ENCODE data around the gene EFNA5. TPM values are rescaled to one million over a fixed set of nuclear protein-coding genes. Genes with fewer than 3 reads are reported as not detected.
"Not testable (repeated sequence)": the region's sequence is repeated elsewhere in the genome, so short reads cannot be mapped to it uniquely, and the experiment has no call there.

Gene EFNA5
- total RNA-seq, 2 donors from 2014 or later: not detected

DNA sequence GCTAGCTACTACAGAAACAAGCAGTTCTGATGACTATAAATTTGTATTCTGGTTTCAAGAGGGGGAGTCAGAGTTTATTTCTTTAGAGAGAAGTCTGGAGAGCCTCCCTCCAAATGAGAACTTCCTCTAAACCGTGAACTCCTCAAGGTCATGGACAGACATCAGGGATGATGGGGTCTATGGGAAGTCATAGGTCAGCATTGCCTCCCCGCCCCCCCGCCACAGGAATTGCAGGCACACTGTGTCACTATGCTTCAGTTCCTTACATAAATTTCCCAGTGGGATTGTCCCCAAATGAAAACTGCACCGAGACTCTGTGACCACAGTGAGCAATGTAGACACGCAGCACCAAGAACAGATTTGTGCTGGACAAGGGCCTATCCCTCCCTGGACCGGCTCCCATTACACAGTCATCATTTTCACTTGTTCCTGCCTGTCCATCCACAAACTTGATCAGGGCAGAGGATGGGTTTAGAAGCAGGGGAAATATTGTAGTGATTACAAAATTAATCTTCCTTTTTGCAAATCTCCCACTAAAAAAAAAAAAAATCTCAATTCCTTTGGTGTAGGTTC is 300.3 kb downstream of the EFNA5 start:
- H3K36me3 Mint-ChIP-seq: no peaks in the 10 kb centered on the region
- DNase-seq (ENCODE audit: low spot score in 2 of 2) (no peak), ATAC-seq (no peak)
- H3K27ac Mint-ChIP-seq: no peak overlapping the region
- peaks cover 3 to 4% of the 10 kb centered on the region in 2 donors for H3K9me3 Mint-ChIP-seq

DNA sequence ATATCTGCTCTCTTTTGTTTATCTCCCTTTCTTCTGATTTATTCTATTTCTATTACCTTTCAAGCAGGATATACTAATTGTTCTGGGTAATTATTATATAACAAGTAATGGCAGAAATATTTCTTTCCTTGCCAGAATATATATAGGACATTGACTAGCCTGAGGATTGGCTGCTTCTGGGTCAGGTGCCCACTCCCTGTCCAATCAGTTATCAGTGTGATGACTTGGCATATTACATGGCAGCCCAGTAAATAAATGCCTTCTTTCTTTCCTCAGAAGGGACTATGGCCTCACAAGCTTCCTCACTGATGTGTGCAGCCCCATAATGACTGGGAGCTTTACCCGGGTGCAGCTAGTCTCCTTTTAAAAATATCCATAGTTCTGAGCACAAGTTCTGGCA is 301.1 kb downstream of the EFNA5 start:
- DNase-seq (ENCODE audit: low spot score in 2 of 2) (no peak), ATAC-seq (no peak)
- H3K36me3 Mint-ChIP-seq: no peaks in the 10 kb centered on the region
- no peak overlapping the region for H3K27ac Mint-ChIP-seq
- peaks cover 5 to 7% of the 10 kb centered on the region in 2 donors for H3K9me3 Mint-ChIP-seq

DNA sequence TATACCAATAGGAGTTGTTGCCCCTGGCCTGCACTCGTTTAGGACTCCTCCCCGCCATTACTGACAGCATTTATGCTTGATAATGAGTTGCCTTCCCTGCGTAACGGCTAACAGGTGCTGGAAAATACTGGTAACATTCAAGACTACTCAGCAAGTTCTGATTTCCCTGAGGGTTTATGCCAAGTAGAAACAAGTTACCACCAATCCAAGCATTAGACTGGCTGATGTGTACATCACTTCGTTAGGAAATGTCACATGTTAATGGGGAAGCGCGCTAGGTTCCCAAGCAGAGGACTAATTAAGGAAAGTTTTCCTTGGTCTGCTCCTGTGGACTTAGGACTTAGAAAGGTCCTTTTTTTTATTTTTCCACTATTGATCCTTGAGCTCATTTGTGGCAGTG is 302.1 kb downstream of the EFNA5 start:
- peaks cover 5 to 7% of the 10 kb centered on the region in 2 donors for H3K9me3 Mint-ChIP-seq
- H3K36me3 Mint-ChIP-seq: no peaks in the 10 kb centered on the region
- DNase-seq (ENCODE audit: low spot score in 2 of 2) (no peak), ATAC-seq (no peak)
- no peak overlapping the region for H3K27ac Mint-ChIP-seq

DNA sequence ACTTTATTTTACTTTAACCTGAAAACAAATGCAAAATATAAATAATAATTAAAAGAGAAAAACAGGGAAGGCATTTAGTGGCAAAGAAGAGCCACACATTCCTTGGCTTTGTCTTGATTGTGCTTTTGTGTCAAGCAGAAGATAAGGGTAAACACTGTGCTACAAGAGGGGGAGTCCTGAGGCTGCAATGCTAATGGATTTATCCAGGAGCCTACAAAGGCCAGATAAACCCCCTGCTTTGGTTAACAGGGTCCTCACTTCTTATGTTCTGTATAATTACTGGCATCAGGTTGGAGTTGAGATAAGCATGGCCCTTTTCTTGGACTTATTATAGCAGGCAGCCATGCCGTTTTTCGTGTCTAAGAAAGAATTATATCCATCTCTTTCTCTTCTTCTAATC is 302.8 kb downstream of the EFNA5 start:
- DNase-seq (ENCODE audit: low spot score in 2 of 2): no peak
- Mint-ChIP-seq H3K27ac (no peak overlapping the region), H3K9me3 (peaks cover 5 to 7% of the 10 kb centered on the region in 2 donors), H3K36me3 (no peaks in the 10 kb centered on the region)
- ATAC-seq: no peak

DNA sequence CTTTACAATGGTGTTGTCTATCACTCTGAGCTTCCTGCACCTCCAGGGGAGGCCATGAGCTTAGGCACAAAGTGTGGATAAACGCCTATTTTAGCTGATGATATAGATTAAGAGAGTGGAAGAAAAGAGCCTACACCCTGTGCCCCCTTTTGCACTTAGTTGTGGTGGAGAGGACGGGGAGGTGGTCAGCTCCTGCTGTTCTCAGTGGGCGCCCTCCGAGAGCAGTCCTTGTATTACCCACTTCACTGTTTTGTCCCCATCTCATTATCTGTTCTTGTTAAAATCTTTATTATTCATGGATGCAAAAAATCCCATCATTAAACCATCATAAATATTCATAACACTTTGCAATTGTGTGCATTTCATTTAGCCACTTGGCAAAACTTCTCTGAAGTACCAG is 303.3 kb downstream of the EFNA5 start:
- Mint-ChIP-seq H3K9me3 (peaks cover 5 to 7% of the 10 kb centered on the region in 2 donors), H3K36me3 (no peaks in the 10 kb centered on the region), H3K27ac (no peak overlapping the region)
- ATAC-seq (no peak), DNase-seq (ENCODE audit: low spot score in 2 of 2) (no peak)

DNA sequence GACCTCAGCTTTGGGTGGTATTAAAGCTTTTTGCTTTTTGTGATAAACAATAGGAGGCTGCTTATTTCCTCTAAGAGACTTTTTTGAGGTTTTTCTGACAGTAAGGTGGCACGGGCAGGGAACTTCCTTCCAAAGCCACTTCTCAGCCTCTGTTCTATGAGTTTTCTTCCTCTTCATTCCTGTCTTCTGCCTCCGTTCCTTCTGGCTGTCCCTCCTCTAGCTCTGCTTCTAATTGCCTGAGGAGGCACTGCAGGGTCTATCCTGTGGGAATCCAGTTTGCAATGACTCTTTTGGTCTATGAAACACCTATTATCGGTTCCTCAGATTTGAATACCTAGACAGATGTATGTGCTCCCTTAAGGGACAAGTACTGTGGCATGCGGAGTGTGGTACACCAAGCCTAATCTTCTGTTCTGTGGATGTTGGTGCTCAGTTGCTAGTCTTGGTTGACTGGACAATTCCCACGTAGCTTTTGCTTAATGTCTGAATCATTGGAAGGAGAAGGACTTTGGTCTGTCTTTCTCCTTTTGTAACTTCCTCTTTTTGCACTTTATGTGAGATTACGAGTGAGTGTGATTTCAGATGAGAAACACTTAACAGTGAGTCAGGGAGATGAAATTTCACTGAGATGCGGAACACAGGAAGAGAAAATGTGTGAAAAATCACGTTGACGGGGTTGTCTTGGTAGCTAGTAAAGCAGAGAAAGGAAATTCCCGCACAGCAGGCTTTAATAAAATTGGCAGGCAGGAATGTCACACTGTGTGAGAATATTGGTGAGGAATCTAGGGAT is 305.2 kb downstream of the EFNA5 start:
- no peak overlapping the region for H3K27ac Mint-ChIP-seq
- H3K36me3 Mint-ChIP-seq: no peaks in the 10 kb centered on the region
- peaks cover 5 to 7% of the 10 kb centered on the region in 2 donors for H3K9me3 Mint-ChIP-seq
- no peak for DNase-seq (ENCODE audit: low spot score in 2 of 2)
- no peak for ATAC-seq

DNA sequence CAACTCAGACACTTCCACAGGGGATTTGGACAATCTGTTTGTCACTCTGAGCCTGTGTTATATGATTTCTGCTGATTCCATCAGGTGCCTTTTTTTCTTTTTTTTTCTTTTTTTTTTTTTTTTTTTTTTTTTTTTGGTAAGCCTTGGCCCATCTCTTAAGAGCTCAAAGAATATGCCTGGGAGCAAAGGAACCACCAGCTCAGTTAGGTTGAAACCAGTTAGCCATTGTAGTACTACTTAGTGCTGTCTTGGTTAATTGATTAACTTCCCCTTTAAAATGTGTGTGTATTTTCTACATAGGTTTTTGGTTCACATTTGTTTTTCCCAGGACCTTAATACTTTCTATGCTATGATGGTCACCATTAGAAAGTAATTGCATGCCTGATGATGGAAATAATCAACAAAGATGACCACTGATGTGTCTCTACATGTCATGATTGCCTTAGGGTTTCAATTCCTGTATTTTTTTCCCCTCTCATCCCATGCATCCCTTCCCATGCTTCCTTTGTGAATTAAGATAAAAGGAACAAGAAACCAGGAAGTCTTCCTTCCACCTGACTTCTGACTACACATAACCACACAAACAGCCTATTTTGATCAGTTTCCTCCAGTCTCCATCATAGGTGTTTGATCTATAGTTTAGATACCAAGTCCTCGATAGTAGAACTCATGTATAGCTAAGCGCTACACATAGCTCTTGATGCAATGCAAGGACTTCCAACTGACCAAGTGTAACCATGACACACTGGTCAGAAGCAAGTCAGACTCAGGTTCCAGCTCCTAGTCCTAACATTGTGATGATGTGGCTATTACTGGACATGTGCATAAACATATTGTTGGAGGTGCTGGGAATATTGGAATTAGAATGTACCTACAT is 306.1 kb downstream of the EFNA5 start:
- ATAC-seq (no peak), DNase-seq (ENCODE audit: low spot score in 2 of 2) (no peak)
- no peak overlapping the region for H3K27ac Mint-ChIP-seq
- H3K9me3 Mint-ChIP-seq: peaks cover 5 to 7% of the 10 kb centered on the region in 2 donors
- H3K36me3 Mint-ChIP-seq: no peaks in the 10 kb centered on the region

DNA sequence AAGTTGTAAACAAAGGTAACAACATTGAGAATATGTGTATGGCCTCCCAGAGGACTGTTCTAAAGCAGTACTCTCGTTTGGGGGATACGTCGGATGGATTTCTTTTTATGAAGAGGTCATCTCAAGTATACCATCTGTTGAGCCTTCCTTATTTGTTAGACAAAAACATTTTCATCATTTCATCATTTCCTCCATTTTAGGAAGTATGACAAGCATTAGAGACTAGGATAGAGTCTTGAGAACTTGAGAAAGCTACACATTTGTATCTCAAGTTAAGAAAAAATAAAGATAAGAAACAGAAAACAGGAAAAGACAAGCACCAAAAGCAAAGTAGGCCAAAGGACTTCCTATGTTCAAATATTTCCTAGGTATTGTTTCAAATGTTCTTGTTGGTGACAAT is 307.0 kb downstream of the EFNA5 start:
- ATAC-seq: no peak
- no peak overlapping the region for H3K27ac Mint-ChIP-seq

DNA sequence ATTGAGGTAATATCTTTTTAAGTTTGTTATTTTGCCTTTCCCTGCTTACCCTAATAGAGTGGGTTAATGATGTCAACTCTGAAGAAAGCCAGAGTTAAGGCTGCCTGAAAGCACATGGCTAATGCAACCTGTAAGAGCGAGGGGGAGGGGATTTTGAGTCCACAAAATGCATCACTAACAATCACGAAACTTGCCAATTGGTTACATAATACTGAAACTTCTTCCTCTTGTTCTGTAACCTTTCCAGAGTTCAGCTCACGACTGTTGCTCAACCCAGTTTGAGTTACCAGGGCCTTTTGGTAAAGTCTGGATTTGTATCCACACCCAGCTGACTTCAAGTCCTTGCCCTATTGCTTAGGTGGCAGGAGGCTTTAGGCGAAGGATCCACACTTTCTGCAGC is 308.8 kb downstream of the EFNA5 start:
- ATAC-seq (no peak), DNase-seq (ENCODE audit: low spot score in 2 of 2) (no peak)
- H3K9me3 Mint-ChIP-seq: peaks cover 5 to 7% of the 10 kb centered on the region in 2 donors
- no peak overlapping the region for H3K27ac Mint-ChIP-seq
- no peaks in the 10 kb centered on the region for H3K36me3 Mint-ChIP-seq

More for the DNA sequence above, 307.0 kb downstream of the EFNA5 start:
- no peaks in the 10 kb centered on the region for H3K36me3 Mint-ChIP-seq
- no peak for DNase-seq (ENCODE audit: low spot score in 2 of 2)
- H3K9me3 Mint-ChIP-seq: peaks cover 5 to 7% of the 10 kb centered on the region in 2 donors

DNA sequence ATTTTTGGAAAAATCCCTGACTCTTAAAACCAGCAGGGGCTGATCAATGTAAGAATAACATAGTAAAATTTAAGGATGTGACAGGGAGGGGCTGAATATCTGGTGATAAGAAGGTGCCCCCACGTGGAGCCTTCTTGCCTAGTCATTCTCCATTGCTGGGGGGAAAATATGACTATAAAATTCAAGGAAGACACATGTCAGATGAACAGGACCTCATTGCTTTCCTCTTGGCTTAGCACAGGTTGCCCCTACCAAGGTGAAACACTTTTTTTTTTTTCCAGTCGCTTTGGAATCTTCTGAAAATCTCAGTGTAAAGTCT is 310.9 kb downstream of the EFNA5 start:
- DNase-seq (ENCODE audit: low spot score in 2 of 2): no peak

DNA sequence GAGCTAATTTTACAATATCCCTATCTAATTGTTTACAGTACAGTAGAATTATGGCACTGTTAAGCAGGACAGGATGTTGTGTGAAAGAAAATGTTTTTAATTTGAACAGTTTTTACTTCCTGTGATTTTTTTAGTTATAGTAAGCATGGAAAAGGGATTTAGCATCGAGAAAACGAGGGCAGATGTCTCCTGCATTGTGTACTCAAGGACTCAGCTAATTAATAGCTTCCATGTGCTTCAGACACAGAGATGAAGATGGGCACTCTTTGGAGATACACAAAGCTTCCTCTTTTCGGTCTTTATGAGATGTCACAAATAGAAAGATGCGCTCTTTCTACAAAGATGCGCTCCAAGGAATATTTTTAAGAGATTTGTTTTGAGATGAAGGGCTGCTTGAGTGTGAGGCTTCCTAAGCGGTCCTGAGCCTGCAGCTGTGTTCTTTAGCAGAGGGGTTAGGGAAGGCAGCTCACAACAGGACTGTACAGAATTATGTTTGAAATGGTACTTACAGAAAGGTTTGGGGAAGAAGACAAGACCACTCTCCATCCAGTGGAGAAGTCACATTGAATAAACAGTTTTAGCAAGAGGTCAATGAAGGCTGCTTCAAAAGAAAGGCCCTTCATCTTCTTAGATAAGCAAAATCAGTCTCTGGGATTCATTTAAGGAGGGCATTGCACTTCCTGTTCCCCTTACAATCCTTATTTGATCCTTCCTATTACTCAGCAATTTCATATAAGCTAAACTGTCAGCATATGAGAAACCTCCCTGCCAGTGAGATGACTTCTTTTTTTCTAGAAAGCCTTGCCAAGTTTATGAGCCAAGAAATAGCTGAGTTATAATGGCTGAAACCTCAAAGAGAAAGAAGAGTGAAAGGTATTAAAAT is 311.5 kb downstream of the EFNA5 start:
- H3K27ac Mint-ChIP-seq: no peak overlapping the region
- ATAC-seq (no peak), DNase-seq (ENCODE audit: low spot score in 2 of 2) (no peak)
- no peaks in the 10 kb centered on the region for H3K36me3 Mint-ChIP-seq
- no peaks in the 10 kb centered on the region for H3K9me3 Mint-ChIP-seq

More for the DNA sequence above, 310.9 kb downstream of the EFNA5 start:
- H3K27ac Mint-ChIP-seq: no peak overlapping the region
- H3K9me3 Mint-ChIP-seq: no peaks in the 10 kb centered on the region
- H3K36me3 Mint-ChIP-seq: no peaks in the 10 kb centered on the region
- no peak for ATAC-seq

DNA sequence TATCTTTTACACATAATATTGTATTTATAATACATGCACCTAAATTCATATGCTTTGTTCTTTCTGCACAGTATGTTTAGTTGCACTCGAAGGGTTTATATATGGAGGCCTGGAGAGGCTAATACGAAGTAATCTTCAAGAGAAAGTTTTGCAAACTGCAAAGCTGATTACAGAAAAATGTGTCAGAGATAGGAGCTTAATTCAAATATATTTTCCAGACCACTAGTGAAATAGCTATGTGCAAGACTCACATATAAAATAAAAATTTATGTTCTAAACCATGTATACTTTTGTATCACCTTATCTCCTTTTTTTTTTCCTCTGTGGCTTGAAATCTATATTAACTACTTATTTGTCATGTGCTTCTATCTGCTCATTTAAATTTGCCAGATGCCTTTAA is 313.8 kb downstream of the EFNA5 start:
- no peak for ATAC-seq
- H3K36me3 Mint-ChIP-seq: peaks cover 0 to 7% of the 10 kb centered on the region in 2 donors

DNA sequence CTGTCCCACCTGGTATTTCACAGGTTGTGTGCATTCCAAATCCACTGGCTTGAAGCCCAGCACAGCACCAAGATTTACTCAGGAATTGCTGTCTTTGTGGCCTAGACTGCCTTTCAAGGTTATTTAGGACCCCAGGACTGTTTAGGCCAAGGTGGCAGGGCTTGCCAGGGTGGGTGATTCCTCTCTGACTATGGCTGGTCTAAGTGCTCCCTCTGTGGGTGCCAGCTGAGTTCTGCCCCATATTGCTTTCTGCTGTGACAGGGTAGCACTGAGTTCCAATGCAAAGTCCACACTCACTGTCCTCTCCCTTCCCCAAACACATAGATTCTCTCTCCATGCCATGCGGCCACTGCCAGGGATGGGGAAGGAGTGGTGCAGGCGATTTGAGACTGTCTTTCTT is 318.2 kb downstream of the EFNA5 start:
- DNase-seq (ENCODE audit: low spot score in 2 of 2) (no peak), ATAC-seq (no peak)
- H3K36me3 Mint-ChIP-seq: peaks cover 0 to 7% of the 10 kb centered on the region in 2 donors
- H3K27ac Mint-ChIP-seq: no peak overlapping the region
- peaks cover under 1 to 10% of the 10 kb centered on the region in 2 donors for H3K9me3 Mint-ChIP-seq

More for the DNA sequence above, 313.8 kb downstream of the EFNA5 start:
- DNase-seq (ENCODE audit: low spot score in 2 of 2): no peak
- peaks cover 0 to 6% of the 10 kb centered on the region in 2 donors for H3K9me3 Mint-ChIP-seq
- no peak overlapping the region for H3K27ac Mint-ChIP-seq

DNA sequence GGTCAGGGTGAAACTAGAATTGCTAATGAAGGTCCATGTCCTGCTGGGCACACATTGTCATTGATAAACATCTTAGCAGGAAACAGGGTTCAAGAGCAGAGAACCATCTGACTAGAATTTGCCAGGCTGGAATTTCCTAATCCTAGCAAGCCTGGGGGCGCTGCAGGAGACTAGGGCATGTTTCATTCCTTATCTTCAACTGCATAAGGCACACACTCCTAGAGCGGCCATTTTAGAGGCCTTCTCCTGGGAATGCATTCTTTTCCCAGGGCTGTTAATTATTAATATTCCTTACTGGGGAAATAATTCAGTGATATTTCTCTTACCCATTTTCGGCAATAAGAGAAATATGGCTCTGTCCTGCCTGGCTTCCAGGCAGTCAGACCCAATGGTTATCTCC is 324.2 kb downstream of the EFNA5 start:
- H3K27ac Mint-ChIP-seq; ATAC-seq; DNase-seq (ENCODE audit: low spot score in 2 of 2): not testable (repeated sequence)
- peaks cover 17 to 34% of the 10 kb centered on the region in 2 donors for H3K9me3 Mint-ChIP-seq
- H3K36me3 Mint-ChIP-seq: peaks cover 12 to 16% of the 10 kb centered on the region in 2 donors

DNA sequence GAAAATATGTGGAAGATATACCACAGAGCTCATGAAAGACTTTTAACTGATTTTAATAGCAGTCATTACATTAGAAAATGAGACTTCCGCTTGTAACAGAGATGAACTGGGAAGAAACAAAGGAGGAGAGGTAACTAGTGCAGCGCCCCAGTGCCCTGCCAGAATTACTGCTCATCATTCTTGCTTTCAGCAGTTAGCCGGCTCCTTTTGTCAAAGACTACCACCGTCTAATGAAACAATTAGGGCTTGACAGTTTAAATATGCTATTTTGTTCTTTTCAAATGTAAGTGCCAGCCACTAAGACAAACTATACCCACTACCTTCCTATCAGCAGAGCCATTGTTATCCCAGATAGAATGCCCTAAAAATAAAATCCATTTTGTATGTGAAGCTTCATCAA is 328.4 kb downstream of the EFNA5 start:
- H3K27ac Mint-ChIP-seq: no peak overlapping the region

DNA sequence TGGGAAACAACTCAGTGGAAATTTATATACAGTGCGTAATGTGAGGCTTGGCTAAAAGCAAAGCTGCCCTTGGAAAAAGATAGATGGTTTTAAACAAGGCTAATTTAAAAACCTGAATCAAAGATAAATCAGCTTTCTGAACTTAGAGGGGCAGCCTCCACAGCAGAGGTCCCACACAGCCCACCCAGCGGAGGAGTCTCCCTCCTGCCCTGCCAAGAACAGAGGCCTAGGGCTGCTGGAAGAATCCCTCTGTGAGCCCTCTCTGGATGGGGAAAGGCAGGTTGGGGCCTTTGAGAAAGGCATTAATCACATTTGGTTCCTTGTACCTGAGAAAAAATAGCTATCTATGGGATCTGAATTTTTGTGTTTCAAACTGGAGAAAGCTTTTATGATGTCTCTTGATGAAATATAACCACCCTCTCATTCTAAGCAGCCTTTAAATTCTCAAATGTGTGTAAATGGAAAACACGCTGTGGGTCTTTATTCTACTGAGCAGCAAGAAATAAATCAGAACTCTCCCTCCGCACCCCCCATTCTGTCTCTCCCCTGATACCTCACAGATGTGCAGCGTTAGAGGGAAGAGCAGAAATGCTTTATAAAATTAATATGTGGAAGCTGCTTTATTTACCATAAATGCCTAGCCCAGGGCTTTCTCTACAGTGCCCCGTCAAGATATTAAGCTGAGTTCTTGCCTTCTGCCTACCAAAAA is 329.2 kb downstream of the EFNA5 start:
- ATAC-seq: no peak
- peaks cover 12 to 16% of the 10 kb centered on the region in 2 donors for H3K36me3 Mint-ChIP-seq
- no peak overlapping the region for H3K27ac Mint-ChIP-seq
- no peak for DNase-seq (ENCODE audit: low spot score in 2 of 2)
- H3K9me3 Mint-ChIP-seq: peaks cover 12 to 24% of the 10 kb centered on the region in 2 donors

More for the DNA sequence above, 328.4 kb downstream of the EFNA5 start:
- ATAC-seq (no peak), DNase-seq (ENCODE audit: low spot score in 2 of 2) (no peak)
- Mint-ChIP-seq H3K36me3 (peaks cover 12 to 16% of the 10 kb centered on the region in 2 donors), H3K9me3 (peaks cover 14 to 28% of the 10 kb centered on the region in 2 donors)
